SH-SY5Y (cell line): ENCODE data around the gene DALRD3.

ENCODE experiments used
- GATA2 ChIP-seq: IDR thresholded peaks from 2 replicates; pipeline ENCODE4 v1.6.1; 2011; ENCODE audit warnings: mild to moderate bottlenecking, low read depth, low read length
- GATA3 ChIP-seq: IDR thresholded peaks from 2 replicates; pipeline ENCODE4 v1.6.1; 2011; ENCODE audit warnings: low read depth, mild to moderate bottlenecking, low read length, moderate library complexity

- TF ChIP-seq GATA2 (no peak), GATA3 (no peak)
Measured at GRCh38 chr3:49028298-49028672, 9.9 kb upstream of the DALRD3 start.
